ENCODE results near the gene CHRND. TPM values are rescaled to one million over a fixed set of nuclear protein-coding genes. Genes with fewer than 3 reads are reported as not detected.

CHRND gene
- total RNA-seq, 1 experiment from 2014 or later: not detected

- TF ChIP-seq EZH2 (IDR thresholded peaks at IDR 0.05; ENCODE audit: low read depth) (no peak), CTCF (conservative IDR thresholded peaks at IDR 0.05) (no peak)
- Histone ChIP-seq H3K4me1 (replicated peaks; ENCODE audit: insufficient read depth) (no peaks in the 10 kb centered on the region), H3K9me2 (ENCODE audit: insufficient read depth) (no peaks in the 10 kb centered on the region), H3K27ac (no peak overlapping the region), H3K4me3 (no peak overlapping the region), H4K20me1 (ENCODE audit: insufficient read depth) (no peaks in the 10 kb centered on the region), H3K9me3 (ENCODE audit: insufficient read depth, low read depth) (no peaks in the 10 kb centered on the region), H3K79me2 (ENCODE audit: low read depth) (no peaks in the 10 kb centered on the region), H3K27me3 (ENCODE audit: insufficient read depth, low read depth) (peaks cover 35% of the 10 kb centered on the region), H3K4me2 (no peak overlapping the region), H3F3A (ENCODE audit: insufficient read depth, low read depth) (no peaks in the 10 kb centered on the region), H2AFZ (no peak overlapping the region), H3K36me3 (ENCODE audit: low read depth) (no peaks in the 10 kb centered on the region)
- CTCF ChIA-PET: no interaction called here
- no peak for DNase-seq
- POLR2A ChIA-PET (ENCODE audit: unreplicated experiment): interaction anchor here (0.6 kb wide), 1 partner anchor 32 kb away, joined by 6 read pairs; no protein-coding TSS in a partner anchor
- intact Hi-C loops (cut with micrococcal nuclease; ENCODE audit: unreplicated experiment): no loop called here
- no TSS peak for BruUV-seq (replicated peaks)
Observed at GRCh38 chr2:232498452-232498851, 27.5 kb upstream of the CHRND start.

GRCh38 chr2:232501331-232501771 is 24.6 kb upstream of the CHRND start:
- Histone ChIP-seq H3K27me3 (ENCODE audit: insufficient read depth, low read depth) (peaks cover 48% of the 10 kb centered on the region), H2AFZ (no peak overlapping the region), H3K4me1 (replicated peaks; ENCODE audit: insufficient read depth) (no peaks in the 10 kb centered on the region), H3K9me2 (ENCODE audit: insufficient read depth) (no peaks in the 10 kb centered on the region), H3F3A (ENCODE audit: insufficient read depth, low read depth) (no peaks in the 10 kb centered on the region), H3K79me2 (ENCODE audit: low read depth) (no peaks in the 10 kb centered on the region), H3K36me3 (ENCODE audit: low read depth) (no peaks in the 10 kb centered on the region), H3K4me2 (no peak overlapping the region), H3K27ac (no peak overlapping the region), H4K20me1 (ENCODE audit: insufficient read depth) (no peaks in the 10 kb centered on the region), H3K4me3 (no peak overlapping the region), H3K9me3 (ENCODE audit: insufficient read depth, low read depth) (no peaks in the 10 kb centered on the region)
- POLR2A ChIA-PET (ENCODE audit: unreplicated experiment): interaction anchor here (0.6 kb wide), 1 partner anchor 23 kb away, joined by 6 read pairs; no protein-coding TSS in a partner anchor
- no TSS peak for BruUV-seq (replicated peaks)
- intact Hi-C loops (cut with micrococcal nuclease; ENCODE audit: unreplicated experiment): no loop called here
- no peak for DNase-seq
- no peak for TF ChIP-seq CTCF (conservative IDR thresholded peaks at IDR 0.05)
- no peak for TF ChIP-seq EZH2 (IDR thresholded peaks at IDR 0.05; ENCODE audit: low read depth)
- CTCF ChIA-PET: interaction anchor here (0.6 to 0.8 kb wide), 2 partner anchors 30 to 55 kb away, joined by 3 to 7 read pairs; no protein-coding TSS in a partner anchor

GRCh38 chr2:232501794-232502390 is 24.1 kb upstream of the CHRND start:
- intact Hi-C loops (cut with micrococcal nuclease; ENCODE audit: unreplicated experiment): no loop called here
- no peak overlapping the region for H3K4me2 ChIP-seq
- ChIA-PET POLR2A (ENCODE audit: unreplicated experiment) (interaction anchor here (0.6 kb wide), 1 partner anchor 23 kb away, joined by 6 read pairs; no protein-coding TSS in a partner anchor), CTCF (interaction anchor here (0.6 to 0.8 kb wide), 2 partner anchors 29 to 56 kb away, joined by 3 to 7 read pairs; no protein-coding TSS in a partner anchor)
- H3K79me2 ChIP-seq (ENCODE audit: low read depth): no peaks in the 10 kb centered on the region
- H4K20me1 ChIP-seq (ENCODE audit: insufficient read depth): no peaks in the 10 kb centered on the region
- H3K4me1 ChIP-seq (replicated peaks; ENCODE audit: insufficient read depth): no peaks in the 10 kb centered on the region
- TF ChIP-seq EZH2 (IDR thresholded peaks at IDR 0.05; ENCODE audit: low read depth) (no peak), CTCF (conservative IDR thresholded peaks at IDR 0.05) (no peak)
- H3K4me3 ChIP-seq: no peak overlapping the region
- H3K9me3 ChIP-seq (ENCODE audit: insufficient read depth, low read depth): no peaks in the 10 kb centered on the region
- no peaks in the 10 kb centered on the region for H3F3A ChIP-seq (ENCODE audit: insufficient read depth, low read depth)
- BruUV-seq (replicated peaks): no TSS peak
- H3K27ac ChIP-seq: no peak overlapping the region
- no peak for DNase-seq
- H3K9me2 ChIP-seq (ENCODE audit: insufficient read depth): no peaks in the 10 kb centered on the region
- H3K27me3 ChIP-seq (ENCODE audit: insufficient read depth, low read depth): peaks cover 53% of the 10 kb centered on the region
- H3K36me3 ChIP-seq (ENCODE audit: low read depth): no peaks in the 10 kb centered on the region
- no peak overlapping the region for H2AFZ ChIP-seq

Data from PC-9 (cell line).